ENCODE measurements around the gene PROM1. TPM values are rescaled to one million over a fixed set of nuclear protein-coding genes. Genes with fewer than 3 reads are reported as not detected.

PROM1 gene
- total RNA-seq, 2 donors from 2014 or later, result 23.7 to 24.6 TPM

DNA sequence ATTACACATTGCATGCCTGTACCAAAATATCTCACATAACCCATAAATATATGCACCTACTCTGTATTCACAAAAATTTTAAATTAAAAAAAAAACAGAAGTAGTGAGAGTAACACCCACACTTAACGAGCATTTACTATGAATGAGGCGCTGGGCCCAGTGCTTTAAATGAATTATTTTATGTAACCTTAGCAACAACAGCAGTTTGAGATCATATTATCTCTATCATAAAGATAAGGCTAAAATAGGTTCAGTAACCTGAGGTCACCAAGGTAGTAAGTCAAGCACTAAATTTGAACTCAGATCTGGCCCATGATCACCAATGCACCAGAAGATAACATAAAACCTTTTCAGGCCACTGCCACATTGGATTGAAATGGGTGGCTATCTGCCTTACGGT, 5.3 kb upstream of the PROM1 start:
- no peak overlapping the region for H3K27ac ChIP-seq
- no peaks in the 10 kb centered on the region for H3K36me3 ChIP-seq (replicated peaks in 1 of 2; ENCODE audit: insufficient read depth in 1 of 2, low read depth in 2 of 2)
- H3K27me3 ChIP-seq, result no peaks in the 10 kb centered on the region
- DNase-seq (no peak), ATAC-seq (no peak)
- no peaks in the 10 kb centered on the region for H3K9me3 ChIP-seq
- TF ChIP-seq, protein P1, sequence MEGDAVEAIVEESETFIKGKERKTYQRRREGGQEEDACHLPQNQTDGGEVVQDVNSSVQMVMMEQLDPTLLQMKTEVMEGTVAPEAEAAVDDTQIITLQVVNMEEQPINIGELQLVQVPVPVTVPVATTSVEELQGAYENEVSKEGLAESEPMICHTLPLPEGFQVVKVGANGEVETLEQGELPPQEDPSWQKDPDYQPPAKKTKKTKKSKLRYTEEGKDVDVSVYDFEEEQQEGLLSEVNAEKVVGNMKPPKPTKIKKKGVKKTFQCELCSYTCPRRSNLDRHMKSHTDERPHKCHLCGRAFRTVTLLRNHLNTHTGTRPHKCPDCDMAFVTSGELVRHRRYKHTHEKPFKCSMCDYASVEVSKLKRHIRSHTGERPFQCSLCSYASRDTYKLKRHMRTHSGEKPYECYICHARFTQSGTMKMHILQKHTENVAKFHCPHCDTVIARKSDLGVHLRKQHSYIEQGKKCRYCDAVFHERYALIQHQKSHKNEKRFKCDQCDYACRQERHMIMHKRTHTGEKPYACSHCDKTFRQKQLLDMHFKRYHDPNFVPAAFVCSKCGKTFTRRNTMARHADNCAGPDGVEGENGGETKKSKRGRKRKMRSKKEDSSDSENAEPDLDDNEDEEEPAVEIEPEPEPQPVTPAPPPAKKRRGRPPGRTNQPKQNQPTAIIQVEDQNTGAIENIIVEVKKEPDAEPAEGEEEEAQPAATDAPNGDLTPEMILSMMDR (IDR thresholded peaks at IDR 0.05), result no peak
- TF ChIP-seq POLR2A (IDR thresholded peaks at IDR 0.05), result no peak
- no peak overlapping the region for H3K4me3 ChIP-seq
- intact Hi-C loops (cut with DNase I), result no loop called here
- H3K4me1 ChIP-seq, result peaks cover 3% of the 10 kb centered on the region
- WGBS, 2 donors, result 92 to 93% methylated on average over 3 of the region's 3 CpGs

DNA sequence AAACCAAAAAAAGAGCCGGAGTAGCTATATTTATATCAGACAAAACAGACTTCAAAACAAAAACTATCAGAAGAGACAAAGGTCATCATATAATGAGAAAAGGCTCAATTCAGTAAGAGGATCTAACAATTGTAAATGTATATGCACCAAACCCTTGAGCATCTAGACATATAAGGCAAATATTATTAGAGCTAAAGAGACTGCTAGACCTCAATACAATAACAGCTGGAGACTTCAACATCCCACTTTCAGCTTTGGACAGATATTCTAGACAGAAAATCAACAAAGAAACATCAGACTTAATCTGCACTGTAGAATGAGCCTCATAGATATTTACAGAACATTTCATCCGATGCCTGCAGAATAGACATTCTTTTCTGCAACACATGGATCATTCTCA, 4.8 kb upstream of the PROM1 start:
- intact Hi-C loops (cut with DNase I), result no loop called here
- no peaks in the 10 kb centered on the region for H3K9me3 ChIP-seq
- no peak overlapping the region for H3K27ac ChIP-seq
- DNase-seq (no peak), ATAC-seq (no peak)
- peaks cover 8% of the 10 kb centered on the region for H3K4me1 ChIP-seq
- TF ChIP-seq, protein P1 (IDR thresholded peaks at IDR 0.05), result no peak
- no peak for TF ChIP-seq POLR2A (IDR thresholded peaks at IDR 0.05)
- 86 to 94% methylated on average over 2 of the region's 2 CpGs for WGBS, 2 donors
- H3K27me3 ChIP-seq, result peaks cover 0 to 4% of the 10 kb centered on the region in 2 donors
- no peak overlapping the region for H3K4me3 ChIP-seq
- H3K36me3 ChIP-seq (replicated peaks in 1 of 2; ENCODE audit: insufficient read depth in 1 of 2, low read depth in 2 of 2), result no peaks in the 10 kb centered on the region

DNA sequence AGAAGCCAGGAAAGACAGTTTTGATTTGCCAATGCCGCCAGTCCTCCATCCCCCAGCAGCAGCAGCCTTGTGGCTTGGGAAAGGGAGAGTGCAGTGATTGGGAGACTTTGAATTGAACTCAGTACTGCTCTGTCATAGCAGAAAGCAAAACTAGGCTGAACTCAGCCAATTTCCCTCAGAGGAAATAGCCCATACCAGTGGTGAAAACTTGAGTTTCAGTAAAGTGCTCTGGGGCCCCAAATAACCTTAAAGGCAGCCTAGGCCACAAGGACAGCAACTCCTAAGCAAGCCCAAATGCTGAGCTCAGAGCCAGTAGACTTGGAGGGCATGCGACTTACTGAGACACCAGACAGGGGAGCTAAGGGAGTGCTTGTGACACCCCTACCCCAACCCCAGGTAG, 2.0 kb upstream of the PROM1 start:
- Histone ChIP-seq H3K4me3 (no peak overlapping the region), H3K9me3 (no peaks in the 10 kb centered on the region), H3K4me1 (peaks cover 23% of the 10 kb centered on the region), H3K27me3 (peaks cover 0 to 16% of the 10 kb centered on the region in 2 donors), H3K36me3 (replicated peaks in 1 of 2; ENCODE audit: insufficient read depth in 1 of 2, low read depth in 2 of 2) (no peaks in the 10 kb centered on the region), H3K27ac (no peak overlapping the region)
- no peak for ATAC-seq
- intact Hi-C loops (cut with DNase I), result no loop called here
- no peak for DNase-seq
- TF ChIP-seq POLR2A (IDR thresholded peaks at IDR 0.05), result no peak
- TF ChIP-seq, protein P1 (IDR thresholded peaks at IDR 0.05), result no peak
- 81 to 89% methylated on average over 2 of the region's 2 CpGs for WGBS, 2 donors

DNA sequence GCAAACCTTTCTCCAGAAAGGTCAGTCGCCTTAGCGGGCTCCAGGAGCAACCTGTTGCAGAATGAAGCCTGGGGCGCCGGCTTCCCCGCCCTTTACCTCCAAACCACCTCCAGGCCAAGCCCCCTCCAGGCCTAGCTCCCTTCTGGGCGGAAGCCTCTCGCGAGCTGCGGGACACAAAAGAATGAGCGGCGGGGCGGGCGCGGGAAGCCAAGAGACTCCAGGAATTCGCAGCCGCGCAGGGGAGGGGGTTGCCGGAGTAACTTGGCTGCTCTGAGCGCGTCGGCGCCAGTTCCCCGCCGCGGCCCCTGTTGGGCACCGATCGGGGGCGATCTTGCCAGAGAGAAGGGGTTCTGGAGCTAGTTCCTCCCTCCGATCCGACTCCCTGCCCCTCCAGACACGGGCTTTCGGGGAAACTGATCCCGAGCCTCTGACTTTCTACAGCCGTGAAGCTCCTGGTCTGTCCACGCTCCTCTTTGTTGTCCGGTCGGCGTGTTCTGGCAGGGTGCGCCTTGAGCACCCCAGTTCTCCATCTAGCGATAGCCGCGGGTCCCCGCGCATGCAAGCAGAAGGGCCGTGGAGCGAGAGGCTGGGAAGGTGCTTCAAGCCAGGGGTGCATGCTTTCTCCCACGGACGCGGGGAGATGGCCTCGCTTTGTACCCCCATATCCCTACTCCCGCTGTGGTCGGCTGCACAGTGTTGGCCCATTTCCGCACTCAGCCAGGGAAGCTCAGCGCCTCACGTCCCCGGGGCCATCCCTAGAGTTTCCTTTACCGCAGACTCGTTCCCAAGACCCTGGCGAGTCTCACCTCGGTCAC, 1.2 kb downstream of the PROM1 start:
- H3K27me3 ChIP-seq, result peaks cover 0 to 16% of the 10 kb centered on the region in 2 donors

More for the DNA sequence above, 1.2 kb downstream of the PROM1 start:
- intact Hi-C loops (cut with DNase I), result no loop called here
- Histone ChIP-seq H3K36me3 (replicated peaks in 1 of 2; ENCODE audit: insufficient read depth in 1 of 2, low read depth in 2 of 2) (no peaks in the 10 kb centered on the region), H3K4me1 (peaks cover 30% of the 10 kb centered on the region), H3K27ac (peak overlapping the region; percentile 4 to 83 (median 81)), H3K9me3 (no peaks in the 10 kb centered on the region), H3K4me3 (peak overlapping the region; percentile 15 to 37)
- TF ChIP-seq, protein P1 (IDR thresholded peaks at IDR 0.05), result no peak
- peak in 2 of 3 donors; percentile 58 to 67 for TF ChIP-seq POLR2A (IDR thresholded peaks at IDR 0.05)
- DNase-seq (peak; percentile 50 to 59 (median 54)), ATAC-seq (peak; percentile 64)
- 1 to 2% methylated on average over 22 to 58 of the region's 60 CpGs for WGBS, 2 donors

Data from body of pancreas (tissue), 4 donors.